HepG2 (cell line): ENCODE data around the gene BICRA. TPM values are rescaled to one million over a fixed set of nuclear protein-coding genes. Genes with fewer than 3 reads are reported as not detected.

ENCODE experiments used
- ATAC-seq: fragments of 200-7000 bp; cut with Tn5 transposase; 3 replicates; pipeline ENCODE4 v1.9.1; 2020; ENCODE audit warnings: mild to moderate bottlenecking, moderate library complexity
- BruUV-seq: library from RNA; stranded (reverse); fragments of 400-500 nt; replicated peaks from 2 replicates; lab custom pipeline; 2021; lab: Mats Ljungman, UMichigan
- CTCF ChIA-PET: fragments of 300-600 bp; formaldehyde crosslinking; extraction: SDS; loops from one replicate; lab custom pipeline; 2021; ENCODE audit warnings: low total read pairs, inconsistent platforms, low intra/inter-chr PET ratio; lab: Yijun Ruan, JAX
- POLR2A ChIA-PET: fragments of 350-600 bp; sonication (Branson Sonifier 250); formaldehyde crosslinking; loops from one replicate; lab custom pipeline; 2020; ENCODE audit warnings: antibody characterized with exemption, inconsistent platforms; lab: Yijun Ruan, JAX
- DNase-seq: peaks from one replicate; pipeline ENCODE4 v3.0.0-alpha.2; 2015; ENCODE audit warnings: low spot score
- FAIRE-seq: peaks from 3 replicates; lab custom pipeline; 2011; peaks lifted over from hg19 to GRCh38; lab: Jason Lieb, UNC
- H2AFZ ChIP-seq: one replicate; pipeline ENCODE4 v1.6.1; 2011; ENCODE audit warnings: low read length, inconsistent platforms
- H3K27ac ChIP-seq: fragments of 300-600 bp; 3 replicates; pipeline ENCODE4 v1.8.0; 2011; ENCODE audit warnings: mixed run types, mild to moderate bottlenecking, mixed read lengths, low read length, inconsistent platforms; ENCODE audit not compliant: insufficient read depth; ENCODE audit errors: extremely low read length
- H3K27me3 ChIP-seq, 2 experiments: fragments of 200-600 bp in 1 of 2; 2 replicates in 1 of 2; 3 replicates in 1 of 2; pipeline versions ENCODE4 v1.6.0 to v1.8.0; 2011; ENCODE audit warnings: low read length in 2 of 2, mild to moderate bottlenecking in 2 of 2, moderate library complexity in 2 of 2, inconsistent platforms in 1 of 2; ENCODE audit not compliant: insufficient read depth in 2 of 2, control insufficient read depth in 1 of 2
- H3K36me3 ChIP-seq, 2 experiments: fragments of 200-600 bp in 1 of 2; replicated peaks in 1 of 2; 2 replicates in 1 of 2; 3 replicates in 1 of 2; pipeline versions ENCODE4 v1.5.1 to v1.8.0; 2011; ENCODE audit warnings: low read length in 2 of 2, inconsistent platforms in 1 of 2; ENCODE audit not compliant: insufficient read depth in 2 of 2, control insufficient read depth in 1 of 2
- H3K4me1 ChIP-seq: 2 replicates; pipeline ENCODE4 v1.5.1; 2012; ENCODE audit warnings: low read length, inconsistent platforms; ENCODE audit not compliant: insufficient read depth
- H3K4me2 ChIP-seq: 2 replicates; pipeline ENCODE4 v1.6.0; 2011; ENCODE audit warnings: low read depth, low read length, inconsistent platforms
- H3K4me3 ChIP-seq, 3 experiments: fragments of 200-600 bp in 1 of 3; sonication (generic), shearing (Covaris generic) in 1 of 3; replicated peaks in 1 of 3; 2 replicates each; pipeline ENCODE4 v1.5.1; 2011 to 2016; ENCODE audit warnings: low read length in 3 of 3, inconsistent platforms in 2 of 3, low read depth in 2 of 3, mild to moderate bottlenecking in 2 of 3, control low read depth in 1 of 3, mixed read lengths in 1 of 3; ENCODE audit not compliant: insufficient read depth in 1 of 3
- H3K79me2 ChIP-seq: one replicate; pipeline ENCODE4 v1.6.1; 2011; ENCODE audit warnings: low read length, inconsistent platforms; ENCODE audit not compliant: insufficient read depth
- H3K9ac ChIP-seq: 2 replicates; pipeline ENCODE4 v1.6.0; 2011; ENCODE audit warnings: mild to moderate bottlenecking, low read depth, low read length, inconsistent platforms; ENCODE audit not compliant: insufficient read depth
- H3K9me3 ChIP-seq: 2 replicates; pipeline ENCODE4 v1.5.1; 2012; ENCODE audit warnings: mild to moderate bottlenecking, low read length
- H4K20me1 ChIP-seq: 2 replicates; pipeline ENCODE4 v1.6.0; 2011; ENCODE audit warnings: inconsistent platforms, mild to moderate bottlenecking, low read length, moderate library complexity; ENCODE audit not compliant: insufficient read depth
- ATF2 ChIP-seq: sonication (generic); formaldehyde crosslinking; IDR thresholded peaks from 2 replicates; pipeline ENCODE4 v1.4.0; 2020; ENCODE audit warnings: missing genetic modification reagents
- FOXJ3 ChIP-seq: sonication (generic); formaldehyde crosslinking; IDR thresholded peaks from 2 replicates; pipeline ENCODE4 v1.4.0; 2020; ENCODE audit warnings: missing genetic modification reagents, mild to moderate bottlenecking, borderline replicate concordance
- MEIS2 ChIP-seq: sonication (generic); formaldehyde crosslinking; IDR thresholded peaks from 2 replicates; pipeline ENCODE4 v1.9.0; 2021; ENCODE audit warnings: mild to moderate bottlenecking, missing genetic modification reagents
- NKX3-1 ChIP-seq: sonication (generic); formaldehyde crosslinking; IDR thresholded peaks from 2 replicates; pipeline ENCODE4 v1.5.0; 2020; ENCODE audit warnings: missing genetic modification reagents
- SNRNP70 ChIP-seq: fragments of 200-400 bp; formaldehyde crosslinking; IDR thresholded peaks from 2 replicates; pipeline ENCODE4 v1.6.1; 2017; ENCODE audit warnings: mild to moderate bottlenecking, low read depth, low read length, moderate library complexity
- SOX13 ChIP-seq, 3 experiments: fragments of 450-650 bp in 1 of 3; sonication (generic) in 1 of 3; formaldehyde crosslinking in 1 of 3; IDR thresholded peaks in 2 of 3; conservative IDR thresholded peaks in 1 of 3; 2 replicates each; pipeline versions ENCODE4 v1.5.0 to v1.6.1; 2016 to 2020; ENCODE audit warnings: antibody characterized with exemption in 1 of 3, mild to moderate bottlenecking in 1 of 3, missing compliant biosample characterization in 1 of 3, missing genetic modification reagents in 1 of 3, moderate library complexity in 1 of 3
- ZNF383 ChIP-seq: sonication (generic); formaldehyde crosslinking; IDR thresholded peaks from 2 replicates; pipeline ENCODE4 v1.4.0; 2020; ENCODE audit warnings: missing genetic modification reagents, mild to moderate bottlenecking, borderline replicate concordance
- ZNF678 ChIP-seq: sonication (generic); formaldehyde crosslinking; IDR thresholded peaks from 2 replicates; pipeline ENCODE4 v1.4.0; 2020; ENCODE audit warnings: mild to moderate bottlenecking, missing genetic modification reagents
- WGBS: methylation state at CpG from one replicate; pipeline ENCODE4 v1.1.6; 2017; ENCODE audit warnings: low lambda C conversion rate; 5-methylcytosine and 5-hydroxymethylcytosine counted together
- in situ Hi-C: cut with HindIII; loops from 2 replicates; pipeline ENCODE4 v1.10.0; 2017; ENCODE audit warnings: low pct_unique_long_range_greater_than_20kb; ENCODE audit not compliant: extremely low pct_ligation_motif_present
- intact Hi-C: fragments of 100-400 bp; cut with micrococcal nuclease; formaldehyde crosslinking; loops from one replicate; pipeline ENCODE4 v1.10.0; 2022; ENCODE audit not compliant: unreplicated experiment
- polyA plus RNA-seq, 8 experiments: library from polyadenylated mRNA; depleted of rRNA in 3 of 8; stranded (reverse) in 7 of 8; unstranded in 1 of 8; fragments of >200 nt; fragmentation: Illumina TruSeq in 4 of 8; extraction: Trizol in 4 of 8; gene quantifications; 2 replicates each; pipeline versions ENCODE4 v1.2.1 to v1.2.3, GENCODE V29; 2011 to 2016; ENCODE audit warnings: low read depth in 4 of 8, missing spikeins in 1 of 8, mixed read lengths in 1 of 8; ENCODE audit not compliant: insufficient read depth in 1 of 8
- total RNA-seq, 5 experiments: library from RNA; depleted of rRNA; stranded (reverse); fragments of >200 nt; fragmentation: Illumina TruSeq; extraction: Trizol; gene quantifications; 2 replicates each; pipeline ENCODE4 v1.2.3, GENCODE V29; 2016; ENCODE audit warnings: low read depth in 1 of 5

Gene BICRA
- total and polyA plus RNA-seq, 2 of the 13 experiments (the other 11 are each of a cell fraction or from before 2014, with no cell fraction given) = 0.55 to 0.71 TPM

- Histone ChIP-seq H3K36me3 (no peaks in the 10 kb centered on the region), H3K27ac (peak overlapping the region; percentile 8), H4K20me1 (peaks cover 2% of the 10 kb centered on the region; the same call in 1 of the 2 replicates), H3K27me3 (no peaks in the 10 kb centered on the region), H3K4me3 (no peak overlapping the region), H3K79me2 (peaks cover 19% of the 10 kb centered on the region), H3K4me2 (no peak overlapping the region), H2AFZ (no peak overlapping the region), H3K9ac (no peak overlapping the region), H3K9me3 (no peaks in the 10 kb centered on the region), H3K4me1 (peaks cover 42% of the 10 kb centered on the region)
- CTCF ChIA-PET = no interaction called here
- FAIRE-seq = no peak
- TF ChIP-seq NKX3-1 (CRISPR knock-in tag) (no peak), SNRNP70 (no peak), ZNF678 (CRISPR knock-in tag) (no peak), FOXJ3 (CRISPR knock-in tag) (no peak), ATF2 (CRISPR knock-in tag) (no peak), SOX13 (IDR thresholded peaks at IDR 0.05) (no peak), SOX13 (CRISPR knock-in tag; conservative IDR thresholded peaks at IDR 0.05 in 1 of 2, IDR thresholded peaks at IDR 0.05 in 1 of 2) (no peak), MEIS2 (CRISPR knock-in tag) (no peak), ZNF383 (CRISPR knock-in tag) (no peak)
- intact Hi-C loops (no loop called here), in situ Hi-C loops (no loop called here)
- ATAC-seq = no peak
- POLR2A ChIA-PET = no interaction called here
- WGBS = 92% methylated on average over 7 of the region's 7 CpGs
- no peak for DNase-seq
- no TSS peak for BruUV-seq
Measured at GRCh38 chr19:47625650-47626049, 16.7 kb downstream of the BICRA start.
